GM13976 (cell line): ENCODE measurements around the gene TFAP2A.

Experiments
- DNase-seq: peaks from one replicate; pipeline ENCODE4 v3.0.0; 2012; ENCODE audit warnings: low spot score
- in situ Hi-C: fragments of 300-500 bp; cut with MboI; formaldehyde crosslinking; loops from one replicate; pipeline ENCODE4 v1.12.0; 2022; ENCODE audit warnings: low sequenced_read_pairs, mixed read lengths, inconsistent platforms; ENCODE audit not compliant: unreplicated experiment
- TF ChIP-seq, protein P1 (sequence below): IDR thresholded peaks from 2 replicates; pipeline ENCODE4 v1.5.1; 2012; ENCODE audit warnings: borderline replicate concordance, mild to moderate bottlenecking; ENCODE audit not compliant: insufficient read depth; ENCODE audit errors: extremely low read depth, missing control alignments, control extremely low read depth

TFAP2A gene

DNA sequence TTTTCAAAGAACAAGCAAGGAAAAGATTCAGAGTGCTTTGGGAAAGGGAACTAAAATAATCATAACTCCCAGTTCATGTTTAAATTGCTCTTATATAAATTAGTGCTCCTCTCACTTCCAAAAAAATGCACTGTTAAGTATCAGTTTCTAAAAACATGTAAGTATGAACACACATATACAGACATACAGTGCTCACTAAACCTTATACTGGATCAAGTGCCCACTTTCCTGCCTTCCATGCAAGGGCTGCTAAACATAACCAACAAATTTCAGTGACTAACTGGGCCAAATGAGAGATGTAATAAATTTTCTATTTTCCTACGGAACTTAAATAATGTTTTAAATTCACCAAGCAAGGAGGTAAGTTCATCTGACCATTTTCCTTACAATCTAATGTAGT is 6.4 kb downstream of the TFAP2A start:
- in situ Hi-C loops = loop anchor here (25.0 kb wide), 1 partner anchor 871 kb away; no protein-coding TSS in a partner anchor
- DNase-seq = no peak
- TF ChIP-seq, protein P1, sequence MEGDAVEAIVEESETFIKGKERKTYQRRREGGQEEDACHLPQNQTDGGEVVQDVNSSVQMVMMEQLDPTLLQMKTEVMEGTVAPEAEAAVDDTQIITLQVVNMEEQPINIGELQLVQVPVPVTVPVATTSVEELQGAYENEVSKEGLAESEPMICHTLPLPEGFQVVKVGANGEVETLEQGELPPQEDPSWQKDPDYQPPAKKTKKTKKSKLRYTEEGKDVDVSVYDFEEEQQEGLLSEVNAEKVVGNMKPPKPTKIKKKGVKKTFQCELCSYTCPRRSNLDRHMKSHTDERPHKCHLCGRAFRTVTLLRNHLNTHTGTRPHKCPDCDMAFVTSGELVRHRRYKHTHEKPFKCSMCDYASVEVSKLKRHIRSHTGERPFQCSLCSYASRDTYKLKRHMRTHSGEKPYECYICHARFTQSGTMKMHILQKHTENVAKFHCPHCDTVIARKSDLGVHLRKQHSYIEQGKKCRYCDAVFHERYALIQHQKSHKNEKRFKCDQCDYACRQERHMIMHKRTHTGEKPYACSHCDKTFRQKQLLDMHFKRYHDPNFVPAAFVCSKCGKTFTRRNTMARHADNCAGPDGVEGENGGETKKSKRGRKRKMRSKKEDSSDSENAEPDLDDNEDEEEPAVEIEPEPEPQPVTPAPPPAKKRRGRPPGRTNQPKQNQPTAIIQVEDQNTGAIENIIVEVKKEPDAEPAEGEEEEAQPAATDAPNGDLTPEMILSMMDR = no peak

- in situ Hi-C loops = loop anchor here (25.0 kb wide), 1 partner anchor 870 kb away; no protein-coding TSS in a partner anchor
- TF ChIP-seq, protein P1 = no peak
- no peak for DNase-seq
These were observed 7.2 kb downstream of the TFAP2A start for GRCh38 chr6:10407674-10408054.

DNA sequence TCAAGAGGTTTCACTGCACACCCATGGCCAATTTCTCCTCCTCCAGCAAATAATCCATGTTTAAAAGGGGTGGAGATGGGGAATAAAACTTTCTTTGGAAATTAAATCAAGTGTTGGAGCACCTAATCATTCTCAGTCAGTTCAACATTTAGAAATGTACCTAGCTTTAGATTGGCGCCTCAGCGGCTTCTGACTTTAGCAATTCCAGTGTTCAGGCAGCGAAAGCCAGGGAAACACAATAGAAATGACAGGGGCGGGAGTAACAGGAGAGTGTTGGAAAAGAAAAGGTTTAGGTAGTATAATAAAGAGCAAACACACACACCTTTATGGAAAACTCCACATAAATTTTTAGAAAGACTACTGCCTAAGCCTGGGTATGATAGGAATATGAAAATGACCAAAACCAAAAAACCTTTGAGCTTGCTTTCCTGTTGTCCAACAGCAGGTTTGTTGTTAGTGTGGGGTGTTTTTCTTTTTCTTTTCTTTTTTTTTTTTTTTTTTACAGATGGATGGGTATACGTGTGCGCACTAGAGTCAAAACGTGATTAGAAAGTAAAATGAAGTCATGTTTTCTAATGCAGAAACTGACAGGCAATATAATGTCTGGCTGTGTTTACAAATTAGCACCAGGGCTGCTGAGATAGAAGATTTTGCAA is 7.7 kb downstream of the TFAP2A start:
- TF ChIP-seq, protein P1 = no peak
- DNase-seq = no peak
- in situ Hi-C loops = loop anchor here (25.0 kb wide), 1 partner anchor 870 kb away; no protein-coding TSS in a partner anchor

GRCh38 chr6:10406556-10406955 is 8.3 kb downstream of the TFAP2A start:
- in situ Hi-C loops = loop anchor here (25.0 kb wide), 1 partner anchor 869 kb away; no protein-coding TSS in a partner anchor
- TF ChIP-seq, protein P1 = no peak
- no peak for DNase-seq

DNA sequence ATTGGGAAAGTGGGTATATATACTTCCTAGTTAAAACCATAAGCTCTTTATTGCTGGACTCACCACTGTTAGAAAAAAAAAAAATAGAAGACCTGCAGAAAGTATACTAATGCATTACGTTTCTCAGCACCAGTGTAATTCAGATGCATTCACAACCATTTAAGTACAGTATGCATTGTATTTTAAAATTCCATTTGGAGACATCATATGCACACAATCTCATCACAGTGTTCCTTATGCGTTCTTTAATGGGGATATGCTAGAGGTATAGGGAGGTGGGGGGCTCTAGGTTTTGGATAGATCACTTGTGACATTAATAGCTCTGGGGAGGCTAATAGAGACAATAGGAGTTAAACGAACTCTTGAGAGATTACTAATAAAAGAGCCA is 9.4 kb downstream of the TFAP2A start:
- DNase-seq = no peak
- TF ChIP-seq, protein P1 = no peak
- in situ Hi-C loops = loop anchor here (25.0 kb wide), 1 partner anchor 868 kb away; no protein-coding TSS in a partner anchor

DNA sequence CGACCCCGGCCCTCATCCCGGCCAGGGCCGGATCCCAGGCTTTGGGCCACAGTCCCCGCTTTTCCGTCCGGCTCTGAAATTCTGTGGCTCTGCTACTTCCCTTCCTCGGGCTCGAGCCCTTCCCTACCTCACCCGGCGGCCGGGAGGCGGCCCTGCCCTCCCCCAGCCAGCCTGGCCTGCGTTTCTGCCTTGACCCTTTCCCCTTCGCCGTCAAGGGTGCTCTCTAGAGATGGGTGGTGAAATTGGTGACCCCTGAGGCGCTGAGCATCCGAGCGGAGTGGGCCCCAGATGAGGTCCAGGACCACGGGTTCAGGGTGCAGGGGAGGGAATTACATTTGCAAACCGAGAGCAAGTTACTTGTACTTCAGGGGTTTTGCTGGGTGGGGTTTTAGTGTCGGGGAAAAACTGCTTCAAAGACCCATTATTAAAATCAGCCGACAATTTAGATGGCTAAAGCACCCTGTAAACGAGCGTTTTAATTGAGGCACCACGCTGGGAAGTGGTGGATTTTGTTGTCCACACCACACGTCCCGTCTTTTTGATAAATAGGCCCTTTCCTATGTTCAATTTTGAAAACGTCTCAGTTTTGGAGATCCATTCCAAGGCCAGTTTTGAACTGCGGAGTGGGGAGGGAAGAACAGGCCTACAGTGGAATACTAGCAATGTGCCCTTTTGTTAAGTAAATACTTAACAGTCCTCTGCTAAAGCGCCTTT is 9.9 kb downstream of the TFAP2A start:
- no peak for DNase-seq
- in situ Hi-C loops = loop anchor here (25.0 kb wide), 1 partner anchor 868 kb away; no protein-coding TSS in a partner anchor
- TF ChIP-seq, protein P1 = no peak
